Measurements from ENCODE around the gene LGALS1.

- TF ChIP-seq, protein P1, sequence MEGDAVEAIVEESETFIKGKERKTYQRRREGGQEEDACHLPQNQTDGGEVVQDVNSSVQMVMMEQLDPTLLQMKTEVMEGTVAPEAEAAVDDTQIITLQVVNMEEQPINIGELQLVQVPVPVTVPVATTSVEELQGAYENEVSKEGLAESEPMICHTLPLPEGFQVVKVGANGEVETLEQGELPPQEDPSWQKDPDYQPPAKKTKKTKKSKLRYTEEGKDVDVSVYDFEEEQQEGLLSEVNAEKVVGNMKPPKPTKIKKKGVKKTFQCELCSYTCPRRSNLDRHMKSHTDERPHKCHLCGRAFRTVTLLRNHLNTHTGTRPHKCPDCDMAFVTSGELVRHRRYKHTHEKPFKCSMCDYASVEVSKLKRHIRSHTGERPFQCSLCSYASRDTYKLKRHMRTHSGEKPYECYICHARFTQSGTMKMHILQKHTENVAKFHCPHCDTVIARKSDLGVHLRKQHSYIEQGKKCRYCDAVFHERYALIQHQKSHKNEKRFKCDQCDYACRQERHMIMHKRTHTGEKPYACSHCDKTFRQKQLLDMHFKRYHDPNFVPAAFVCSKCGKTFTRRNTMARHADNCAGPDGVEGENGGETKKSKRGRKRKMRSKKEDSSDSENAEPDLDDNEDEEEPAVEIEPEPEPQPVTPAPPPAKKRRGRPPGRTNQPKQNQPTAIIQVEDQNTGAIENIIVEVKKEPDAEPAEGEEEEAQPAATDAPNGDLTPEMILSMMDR (IDR thresholded peaks at IDR 0.05) = no peak
- TF ChIP-seq POLR2AphosphoS5 (IDR thresholded peaks at IDR 0.05; ENCODE audit: low read depth, low read length) (no peak), RAD21 (IDR thresholded peaks at IDR 0.05; ENCODE audit: low read length) (no peak), SIN3A (IDR thresholded peaks at IDR 0.05; ENCODE audit: borderline replicate concordance, low read depth, low read length) (0 out of 2 replicates have a peak, but pooled peaks have one; percentile 12), EZH2phosphoT487 (IDR thresholded peaks at IDR 0.05; ENCODE audit: borderline replicate concordance, low read depth) (no peak)
- TF ChIP-seq, protein P2, sequence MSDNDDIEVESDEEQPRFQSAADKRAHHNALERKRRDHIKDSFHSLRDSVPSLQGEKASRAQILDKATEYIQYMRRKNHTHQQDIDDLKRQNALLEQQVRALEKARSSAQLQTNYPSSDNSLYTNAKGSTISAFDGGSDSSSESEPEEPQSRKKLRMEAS (IDR thresholded peaks at IDR 0.05; ENCODE audit: low read depth) = no peak
- TF ChIP-seq, protein P3, sequence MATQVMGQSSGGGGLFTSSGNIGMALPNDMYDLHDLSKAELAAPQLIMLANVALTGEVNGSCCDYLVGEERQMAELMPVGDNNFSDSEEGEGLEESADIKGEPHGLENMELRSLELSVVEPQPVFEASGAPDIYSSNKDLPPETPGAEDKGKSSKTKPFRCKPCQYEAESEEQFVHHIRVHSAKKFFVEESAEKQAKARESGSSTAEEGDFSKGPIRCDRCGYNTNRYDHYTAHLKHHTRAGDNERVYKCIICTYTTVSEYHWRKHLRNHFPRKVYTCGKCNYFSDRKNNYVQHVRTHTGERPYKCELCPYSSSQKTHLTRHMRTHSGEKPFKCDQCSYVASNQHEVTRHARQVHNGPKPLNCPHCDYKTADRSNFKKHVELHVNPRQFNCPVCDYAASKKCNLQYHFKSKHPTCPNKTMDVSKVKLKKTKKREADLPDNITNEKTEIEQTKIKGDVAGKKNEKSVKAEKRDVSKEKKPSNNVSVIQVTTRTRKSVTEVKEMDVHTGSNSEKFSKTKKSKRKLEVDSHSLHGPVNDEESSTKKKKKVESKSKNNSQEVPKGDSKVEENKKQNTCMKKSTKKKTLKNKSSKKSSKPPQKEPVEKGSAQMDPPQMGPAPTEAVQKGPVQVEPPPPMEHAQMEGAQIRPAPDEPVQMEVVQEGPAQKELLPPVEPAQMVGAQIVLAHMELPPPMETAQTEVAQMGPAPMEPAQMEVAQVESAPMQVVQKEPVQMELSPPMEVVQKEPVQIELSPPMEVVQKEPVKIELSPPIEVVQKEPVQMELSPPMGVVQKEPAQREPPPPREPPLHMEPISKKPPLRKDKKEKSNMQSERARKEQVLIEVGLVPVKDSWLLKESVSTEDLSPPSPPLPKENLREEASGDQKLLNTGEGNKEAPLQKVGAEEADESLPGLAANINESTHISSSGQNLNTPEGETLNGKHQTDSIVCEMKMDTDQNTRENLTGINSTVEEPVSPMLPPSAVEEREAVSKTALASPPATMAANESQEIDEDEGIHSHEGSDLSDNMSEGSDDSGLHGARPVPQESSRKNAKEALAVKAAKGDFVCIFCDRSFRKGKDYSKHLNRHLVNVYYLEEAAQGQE (IDR thresholded peaks at IDR 0.05; ENCODE audit: low read depth, low read length) = no peak
Observed at GRCh38 chr22:37697538-37697835, 22.1 kb downstream of the LGALS1 start.
